Urothelium cell line (cell line): ENCODE data around the gene C19orf67.

ENCODE experiments used
- DNase-seq: peaks from one replicate; pipeline ENCODE4 v3.0.0; 2011; ENCODE audit warnings: low spot score, mixed read lengths
- FAIRE-seq: peaks from 2 replicates; lab custom pipeline; 2011; peaks lifted over from hg19 to GRCh38; lab: Jason Lieb, UNC

The C19orf67 gene

GRCh38 chr19:14088634-14089411 lies 3.2 kb upstream of the C19orf67 start:
- FAIRE-seq = no peak
- DNase-seq = no peak

GRCh38 chr19:14086098-14086497 lies 515 bp upstream of the C19orf67 start:
- no peak for DNase-seq
- FAIRE-seq = no peak

GRCh38 chr19:14082675-14082960 lies 3.0 kb downstream of the C19orf67 start:
- DNase-seq (no peak), FAIRE-seq (no peak)

- DNase-seq (no peak), FAIRE-seq (no peak)
Measured at GRCh38 chr19:14081797-14082674, 3.5 kb downstream of the C19orf67 start.

- DNase-seq (peak; percentile 92), FAIRE-seq (no peak)
Measured at GRCh38 chr19:14080887-14081796, 4.4 kb downstream of the C19orf67 start.

- no peak for DNase-seq
- no peak for FAIRE-seq
Measured at GRCh38 chr19:14078411-14078810, 7.2 kb downstream of the C19orf67 start.

- DNase-seq = no peak
- FAIRE-seq = no peak
Measured at GRCh38 chr19:14073925-14074838, 11.4 kb downstream of the C19orf67 start.

- no peak for FAIRE-seq
Measured at GRCh38 chr19:14073261-14073924, 12.2 kb downstream of the C19orf67 start.

GRCh38 chr19:14072535-14073260 lies 12.9 kb downstream of the C19orf67 start, which contains the start of gene MISP3:
Gene MISP3 (plus strand): TSS chr19:14072786. CDS start chr19:14073310, 524 bp downstream.
- DNase-seq = no peak
- FAIRE-seq = no peak

More at GRCh38 chr19:14073261-14073924, 12.2 kb downstream of the C19orf67 start:
- DNase-seq = peak; percentile 68

- DNase-seq = no peak
- no peak for FAIRE-seq
Measured at GRCh38 chr19:14070268-14071050, 15.1 kb downstream of the C19orf67 start.

GRCh38 chr19:14066134-14066533 lies 19.4 kb downstream of the C19orf67 start:
- no peak for FAIRE-seq
- DNase-seq = no peak

- no peak for FAIRE-seq
- no peak for DNase-seq
Measured at GRCh38 chr19:14063105-14063504, 22.5 kb downstream of the C19orf67 start.

- DNase-seq (no peak), FAIRE-seq (no peak)
Measured at GRCh38 chr19:14062558-14062855, 23.1 kb downstream of the C19orf67 start.

GRCh38 chr19:14061751-14062557 lies 23.6 kb downstream of the C19orf67 start, which contains the start of gene PALM3:
Gene PALM3 (minus strand): TSS chr19:14062076. CDS start chr19:14061980, 96 bp downstream.
- FAIRE-seq = no peak
- DNase-seq = no peak

- no peak for FAIRE-seq
- DNase-seq = no peak
Measured at GRCh38 chr19:14061081-14061749, 24.4 kb downstream of the C19orf67 start.

- DNase-seq = no peak
Measured at GRCh38 chr19:14059652-14060155, 25.9 kb downstream of the C19orf67 start.

More at GRCh38 chr19:14059652-14060155, 25.9 kb downstream of the C19orf67 start:
- no peak for FAIRE-seq
